ENCODE data around the gene DBX1. TPM values are rescaled to one million over a fixed set of nuclear protein-coding genes. Genes with fewer than 3 reads are reported as not detected.

Gene DBX1
- polyA plus RNA-seq, 2 of the 4 experiments (the other 2 are of a cell fraction): not detected

DNA sequence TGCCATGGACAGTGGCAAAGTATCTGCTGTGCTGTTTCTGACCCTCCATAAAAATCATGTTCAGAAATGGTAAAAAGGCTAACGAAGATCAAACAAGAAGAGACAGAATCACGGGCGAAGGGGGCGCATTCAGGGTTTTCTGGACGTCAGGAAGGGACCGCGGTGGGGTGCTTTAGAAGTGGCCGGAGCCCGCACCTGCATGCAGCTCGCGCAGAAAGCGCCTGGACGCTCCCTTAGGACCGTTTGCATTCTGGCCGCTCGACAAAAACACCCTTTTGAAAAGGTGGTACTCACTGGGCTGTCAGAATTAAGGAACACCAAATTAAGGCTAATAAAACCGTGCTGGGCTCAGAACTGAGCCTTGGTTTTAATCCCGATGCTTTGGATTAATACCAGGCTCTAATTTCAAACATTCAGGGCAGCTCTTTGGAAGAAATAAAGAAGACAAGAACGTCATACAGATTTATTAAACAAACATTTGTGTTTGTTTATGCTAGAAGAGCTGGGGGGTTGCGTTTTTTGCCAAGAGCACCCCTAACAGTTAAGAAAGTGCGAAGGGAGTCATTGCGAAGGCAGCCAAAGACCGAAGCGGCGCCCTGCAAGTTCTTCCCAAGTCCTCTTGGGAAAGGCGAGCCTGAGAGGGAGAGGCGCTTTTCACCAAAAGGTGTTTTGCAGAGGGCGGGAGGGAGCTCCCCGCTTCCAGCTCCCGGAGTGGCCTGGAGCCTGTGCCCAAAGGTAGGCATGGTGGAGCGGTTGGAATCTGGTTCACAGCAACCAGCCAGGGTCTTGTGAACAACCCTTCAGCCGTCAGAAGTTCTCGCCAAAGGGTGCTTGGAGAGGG lies 47.7 kb upstream of the DBX1 start:
- ATAC-seq (0 out of 6 replicates have a peak, but pooled peaks of 1 of the 2 experiments have one; percentile 26), FAIRE-seq (no peak), DNase-seq (ENCODE audit: low read depth in 1 of 2, low spot score in 1 of 2) (no peak)
- peak overlapping the region; percentile 9; the same call in 1 of the 3 replicates for H3K4me2 ChIP-seq
- CTCF ChIA-PET: interaction anchor here (1.8 kb wide), 1 partner anchor 14 kb away, joined by 5 read pairs; no protein-coding TSS in a partner anchor
- TF ChIP-seq CBX8 (IDR thresholded peaks at IDR 0.05): no peak
- TF ChIP-seq TFCP2L1 (CRISPR knock-in tag; IDR thresholded peaks at IDR 0.05): no peak
- no peak for TF ChIP-seq NPAS2 (CRISPR knock-in tag; IDR thresholded peaks at IDR 0.05; ENCODE audit: borderline replicate concordance)
- TF ChIP-seq RCOR1 (IDR thresholded peaks at IDR 0.05; ENCODE audit: low read depth, low read length): no peak
- no peak overlapping the region for H3K27ac ChIP-seq
- WGBS (ENCODE audit: missing lambda C conversion rate): 34% methylated on average over 33 of the region's 33 CpGs
- no peaks in the 10 kb centered on the region for H3K4me1 ChIP-seq
- no peaks in the 10 kb centered on the region for H3K9me3 ChIP-seq
- POLR2A ChIA-PET: no interaction called here
- H3K4me3 ChIP-seq: no peak overlapping the region

DNA sequence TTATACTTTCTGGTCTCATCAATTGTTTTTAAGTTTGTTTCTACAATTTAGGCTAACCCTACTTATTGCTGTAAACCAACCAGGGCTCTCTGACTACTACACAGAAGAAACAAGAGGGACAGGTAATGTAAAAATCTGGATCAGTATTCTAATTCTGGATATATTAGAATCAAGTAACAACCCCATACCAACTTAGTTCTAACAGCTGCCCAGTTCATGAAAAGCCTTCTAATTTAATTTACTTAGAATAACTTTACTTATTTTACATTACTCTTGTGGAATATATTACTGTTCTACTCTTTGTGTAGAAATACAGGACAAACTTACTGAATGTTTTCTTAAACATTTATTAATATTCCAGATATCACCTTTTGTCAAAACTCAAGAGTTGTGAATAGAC lies 45.5 kb upstream of the DBX1 start:
- ChIA-PET POLR2A (no interaction called here), CTCF (no interaction called here)
- ATAC-seq: no peak
- Histone ChIP-seq H3K4me3 (no peak overlapping the region), H3K27ac (no peak overlapping the region), H3K4me2 (no peak overlapping the region), H3K9me3 (no peaks in the 10 kb centered on the region), H3K4me1 (no peaks in the 10 kb centered on the region)
- DNase-seq (ENCODE audit: low read depth in 1 of 2, low spot score in 1 of 2): no peak
- no peak for FAIRE-seq
- no peak for TF ChIP-seq ZNF302 (CRISPR knock-in tag; IDR thresholded peaks at IDR 0.05)
- TF ChIP-seq RNF2 (IDR thresholded peaks at IDR 0.05; ENCODE audit: borderline replicate concordance, low read depth): no peak
- no peak for TF ChIP-seq HDAC2 (IDR thresholded peaks at IDR 0.05)
- no peak for TF ChIP-seq KDM5A (IDR thresholded peaks at IDR 0.05)
- no peak for TF ChIP-seq SMC3 (IDR thresholded peaks at IDR 0.05)
- TF ChIP-seq FOSB (CRISPR knock-in tag; IDR thresholded peaks at IDR 0.05): no peak
- TF ChIP-seq, protein P1, sequence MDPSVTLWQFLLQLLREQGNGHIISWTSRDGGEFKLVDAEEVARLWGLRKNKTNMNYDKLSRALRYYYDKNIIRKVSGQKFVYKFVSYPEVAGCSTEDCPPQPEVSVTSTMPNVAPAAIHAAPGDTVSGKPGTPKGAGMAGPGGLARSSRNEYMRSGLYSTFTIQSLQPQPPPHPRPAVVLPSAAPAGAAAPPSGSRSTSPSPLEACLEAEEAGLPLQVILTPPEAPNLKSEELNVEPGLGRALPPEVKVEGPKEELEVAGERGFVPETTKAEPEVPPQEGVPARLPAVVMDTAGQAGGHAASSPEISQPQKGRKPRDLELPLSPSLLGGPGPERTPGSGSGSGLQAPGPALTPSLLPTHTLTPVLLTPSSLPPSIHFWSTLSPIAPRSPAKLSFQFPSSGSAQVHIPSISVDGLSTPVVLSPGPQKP (IDR thresholded peaks at IDR 0.05; ENCODE audit: low read depth, low read length): no peak
- no peak for TF ChIP-seq CHD4 (IDR thresholded peaks at IDR 0.05; ENCODE audit: borderline replicate concordance)
- TF ChIP-seq CBX2 (IDR thresholded peaks at IDR 0.05; ENCODE audit: borderline replicate concordance, low read depth): no peak
- TF ChIP-seq RARB (CRISPR knock-in tag; IDR thresholded peaks at IDR 0.05): no peak
- TF ChIP-seq MYC (IDR thresholded peaks at IDR 0.05; ENCODE audit: borderline replicate concordance, low read length): no peak

DNA sequence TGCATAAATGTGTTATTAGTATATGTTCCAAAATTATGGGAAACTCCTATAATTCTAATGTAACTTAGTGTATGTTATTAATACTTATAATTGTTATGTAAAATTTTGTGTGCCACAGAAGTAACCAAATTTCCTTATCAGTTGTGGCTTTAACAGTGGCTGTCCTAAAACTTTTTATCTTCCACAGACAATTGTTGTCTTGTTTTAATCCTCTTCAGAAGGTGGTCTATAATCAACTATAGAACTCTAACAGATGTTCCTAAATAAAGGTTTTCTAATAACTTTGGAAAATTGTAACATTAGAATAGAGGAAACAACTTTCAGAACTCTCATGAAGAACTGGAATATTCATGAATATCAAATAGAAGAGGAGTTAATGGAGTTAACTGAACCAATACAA lies 44.4 kb upstream of the DBX1 start:
- Histone ChIP-seq H3K4me3 (no peak overlapping the region), H3K27ac (no peak overlapping the region), H3K9me3 (no peaks in the 10 kb centered on the region), H3K4me2 (no peak overlapping the region), H3K4me1 (no peaks in the 10 kb centered on the region)
- TF ChIP-seq NFE2L2 (conservative IDR thresholded peaks at IDR 0.05; ENCODE audit: low read length) (no peak), KDM1A (IDR thresholded peaks at IDR 0.05; ENCODE audit: low read depth) (no peak), FOSB (CRISPR knock-in tag; IDR thresholded peaks at IDR 0.05) (no peak)
- DNase-seq (ENCODE audit: low read depth in 1 of 2, low spot score in 1 of 2) (no peak), FAIRE-seq (no peak), ATAC-seq (no peak)
- ChIA-PET CTCF (no interaction called here), POLR2A (no interaction called here)

DNA sequence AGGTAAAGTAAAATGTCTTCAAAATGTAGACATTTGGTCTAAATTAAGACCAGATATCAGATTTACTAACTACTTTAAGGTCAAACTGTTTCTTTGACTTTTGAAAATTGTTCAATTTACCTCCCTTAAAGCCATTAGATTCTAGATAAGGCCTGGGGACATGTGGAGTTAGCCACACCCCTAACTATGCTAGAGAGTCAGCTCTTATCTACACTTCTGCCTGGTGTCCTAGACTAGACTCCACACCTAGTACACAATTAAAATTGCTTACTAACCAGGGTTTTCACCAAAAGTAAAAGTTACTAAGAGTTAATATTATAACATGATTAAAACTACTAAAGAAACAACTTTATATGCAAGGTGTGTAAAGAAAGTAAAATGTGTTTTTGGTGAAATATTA lies 43.6 kb upstream of the DBX1 start:
- no peak for ATAC-seq
- no peak overlapping the region for H3K4me3 ChIP-seq
- no peak overlapping the region for H3K4me2 ChIP-seq
- H3K9me3 ChIP-seq: no peaks in the 10 kb centered on the region
- TF ChIP-seq CHD2 (IDR thresholded peaks at IDR 0.05; ENCODE audit: low read length, partially characterized antibody) (no peak), TFCP2L1 (CRISPR knock-in tag; IDR thresholded peaks at IDR 0.05) (no peak), CBX8 (IDR thresholded peaks at IDR 0.05) (no peak), EHMT2 (IDR thresholded peaks at IDR 0.05; ENCODE audit: low read depth) (no peak)
- TF ChIP-seq, protein P2, sequence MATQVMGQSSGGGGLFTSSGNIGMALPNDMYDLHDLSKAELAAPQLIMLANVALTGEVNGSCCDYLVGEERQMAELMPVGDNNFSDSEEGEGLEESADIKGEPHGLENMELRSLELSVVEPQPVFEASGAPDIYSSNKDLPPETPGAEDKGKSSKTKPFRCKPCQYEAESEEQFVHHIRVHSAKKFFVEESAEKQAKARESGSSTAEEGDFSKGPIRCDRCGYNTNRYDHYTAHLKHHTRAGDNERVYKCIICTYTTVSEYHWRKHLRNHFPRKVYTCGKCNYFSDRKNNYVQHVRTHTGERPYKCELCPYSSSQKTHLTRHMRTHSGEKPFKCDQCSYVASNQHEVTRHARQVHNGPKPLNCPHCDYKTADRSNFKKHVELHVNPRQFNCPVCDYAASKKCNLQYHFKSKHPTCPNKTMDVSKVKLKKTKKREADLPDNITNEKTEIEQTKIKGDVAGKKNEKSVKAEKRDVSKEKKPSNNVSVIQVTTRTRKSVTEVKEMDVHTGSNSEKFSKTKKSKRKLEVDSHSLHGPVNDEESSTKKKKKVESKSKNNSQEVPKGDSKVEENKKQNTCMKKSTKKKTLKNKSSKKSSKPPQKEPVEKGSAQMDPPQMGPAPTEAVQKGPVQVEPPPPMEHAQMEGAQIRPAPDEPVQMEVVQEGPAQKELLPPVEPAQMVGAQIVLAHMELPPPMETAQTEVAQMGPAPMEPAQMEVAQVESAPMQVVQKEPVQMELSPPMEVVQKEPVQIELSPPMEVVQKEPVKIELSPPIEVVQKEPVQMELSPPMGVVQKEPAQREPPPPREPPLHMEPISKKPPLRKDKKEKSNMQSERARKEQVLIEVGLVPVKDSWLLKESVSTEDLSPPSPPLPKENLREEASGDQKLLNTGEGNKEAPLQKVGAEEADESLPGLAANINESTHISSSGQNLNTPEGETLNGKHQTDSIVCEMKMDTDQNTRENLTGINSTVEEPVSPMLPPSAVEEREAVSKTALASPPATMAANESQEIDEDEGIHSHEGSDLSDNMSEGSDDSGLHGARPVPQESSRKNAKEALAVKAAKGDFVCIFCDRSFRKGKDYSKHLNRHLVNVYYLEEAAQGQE (IDR thresholded peaks at IDR 0.05): no peak
- FAIRE-seq: no peak
- ChIA-PET POLR2A (no interaction called here), CTCF (no interaction called here)
- H3K4me1 ChIP-seq: no peaks in the 10 kb centered on the region
- no peak overlapping the region for H3K27ac ChIP-seq
- DNase-seq (ENCODE audit: low read depth in 1 of 2, low spot score in 1 of 2): no peak
